DMS153 (cell line): ENCODE measurements around the gene RFC1.
"Not testable (repeated sequence)": the region's sequence is repeated elsewhere in the genome, so short reads cannot be mapped to it uniquely, and the experiment has no call there.

Experiments used
- DNase-seq: peaks from one replicate; lab custom pipeline; 2025; lab: John Stamatoyannopoulos, UW

The RFC1 gene

DNA sequence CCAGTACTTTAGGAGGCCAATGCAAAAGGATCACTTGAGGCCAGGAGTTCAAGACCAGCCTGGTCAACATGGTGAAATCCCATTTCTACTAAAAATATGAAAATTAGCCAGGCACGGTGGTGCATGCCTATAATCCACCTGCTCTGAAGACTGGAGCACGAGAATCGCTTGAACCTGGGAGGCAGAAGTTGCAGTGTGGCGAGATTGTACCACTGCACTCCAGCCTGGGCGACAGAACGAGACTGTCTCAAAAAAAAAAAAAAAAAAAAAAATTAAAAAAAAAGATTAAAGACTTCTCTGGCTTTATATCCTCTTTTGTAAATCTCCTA is 13.0 kb downstream of the RFC1 start:
- DNase-seq, result not testable (repeated sequence)

DNA sequence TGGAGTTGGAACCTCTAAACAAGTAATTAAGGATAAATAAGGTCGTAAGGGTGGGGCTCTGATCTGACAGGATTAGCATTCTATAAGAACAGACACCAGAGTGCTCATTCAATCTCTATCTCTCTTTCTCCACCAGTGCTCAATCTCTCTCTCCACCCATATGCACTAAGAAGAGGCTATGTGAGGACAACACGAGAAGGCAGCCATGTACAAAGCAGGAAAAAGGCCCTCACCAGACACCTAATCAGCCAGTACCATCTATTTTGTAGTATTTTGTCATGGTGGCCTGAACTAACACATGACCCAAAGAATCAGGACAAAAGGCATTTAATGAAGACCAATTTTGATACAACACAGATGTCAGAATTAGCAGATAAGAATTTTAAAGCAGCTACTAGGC is 16.8 kb downstream of the RFC1 start:
- DNase-seq, result no peak

DNA sequence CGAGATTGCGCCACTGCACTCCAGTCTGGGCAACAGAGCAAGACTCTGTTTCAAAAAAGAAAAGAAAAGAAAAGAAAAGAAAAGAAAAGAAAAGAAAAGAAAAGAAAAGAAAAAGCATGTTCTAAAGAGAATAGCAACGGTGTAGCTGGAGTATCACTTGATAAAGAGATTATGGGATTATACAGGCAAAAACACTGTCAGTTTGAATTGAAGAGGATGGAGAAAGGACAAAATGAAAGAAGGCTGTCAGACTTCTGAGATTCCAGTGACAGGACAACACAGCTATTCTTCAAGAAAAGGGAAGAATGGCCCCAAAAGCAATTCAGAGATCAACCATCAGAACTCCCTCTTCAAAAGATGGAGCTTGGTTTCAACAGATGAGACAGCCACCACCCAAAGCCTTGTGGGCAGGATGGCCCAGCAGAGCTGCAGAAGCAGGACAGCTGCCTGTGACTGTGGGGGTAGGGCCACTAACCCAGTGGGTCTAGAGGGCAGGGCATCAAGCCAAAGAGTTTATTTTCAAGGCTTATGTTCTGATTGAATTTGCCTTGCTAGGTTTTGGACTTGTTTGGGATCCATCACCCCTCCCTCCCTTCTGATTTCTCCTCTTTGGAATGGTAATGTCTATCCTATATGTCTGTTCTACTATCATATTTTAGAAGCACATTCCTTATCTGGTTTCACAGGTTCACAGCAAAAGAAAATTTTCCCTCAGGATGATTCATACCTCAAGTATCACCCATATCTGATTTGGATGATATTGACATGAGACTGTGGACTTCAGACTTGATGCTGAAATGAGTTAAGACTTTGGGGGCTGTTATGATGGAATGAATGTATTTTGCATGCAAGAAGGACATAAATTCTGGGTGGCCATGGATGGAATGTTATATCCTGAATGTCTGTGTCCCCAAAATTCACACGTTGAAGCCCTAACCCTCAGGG is 17.5 kb downstream of the RFC1 start:
- no peak for DNase-seq

DNA sequence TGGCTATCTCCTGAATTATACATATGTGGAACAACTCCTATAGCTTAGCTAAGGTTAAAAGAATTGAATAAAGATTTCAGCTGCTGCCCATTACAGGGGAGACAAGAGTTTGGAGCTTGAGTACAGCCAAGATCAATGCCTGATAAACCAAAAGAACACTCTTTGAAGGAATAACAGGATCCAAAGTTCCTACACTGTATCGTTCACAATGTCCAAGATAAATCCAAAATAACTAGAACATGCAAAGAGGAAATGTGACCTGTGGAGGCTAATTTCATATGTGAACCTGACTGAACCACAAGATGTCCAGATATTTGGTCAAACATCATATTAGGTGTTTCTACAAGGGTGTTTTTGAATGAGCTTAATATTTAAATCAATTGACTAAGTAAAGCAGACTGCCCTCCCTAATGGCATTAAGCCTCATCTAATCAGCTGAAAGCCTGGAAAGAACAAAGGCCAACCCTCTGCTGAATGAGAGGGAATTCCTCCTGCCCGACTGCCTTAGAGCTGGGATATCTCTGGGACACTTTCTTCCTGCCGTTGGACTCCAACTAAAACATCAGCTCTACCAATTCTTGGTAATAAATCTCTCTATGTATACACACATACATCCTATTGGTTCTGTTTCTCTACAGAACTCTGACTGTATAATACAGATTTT is 19.2 kb downstream of the RFC1 start:
- DNase-seq, result no peak

DNA sequence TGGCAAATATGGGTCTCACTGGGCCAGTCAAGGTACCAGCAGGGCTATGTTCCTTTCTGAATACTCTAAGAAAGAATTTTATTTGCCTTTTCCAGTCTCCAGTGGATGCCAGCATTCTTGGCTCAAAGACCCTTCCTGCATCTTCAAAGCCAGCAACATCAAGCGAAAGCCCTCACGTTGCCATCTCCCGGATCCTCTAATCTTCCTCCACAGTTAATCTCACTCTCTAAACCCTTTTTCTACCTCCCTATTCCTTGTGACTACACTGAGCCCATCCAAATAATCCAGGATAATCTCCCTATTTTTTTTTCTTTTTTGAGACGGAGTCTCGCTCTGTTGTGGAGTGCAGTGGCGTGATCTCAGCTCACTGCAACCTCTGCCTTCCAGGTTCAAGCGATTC is 23.4 kb downstream of the RFC1 start:
- no peak for DNase-seq

DNA sequence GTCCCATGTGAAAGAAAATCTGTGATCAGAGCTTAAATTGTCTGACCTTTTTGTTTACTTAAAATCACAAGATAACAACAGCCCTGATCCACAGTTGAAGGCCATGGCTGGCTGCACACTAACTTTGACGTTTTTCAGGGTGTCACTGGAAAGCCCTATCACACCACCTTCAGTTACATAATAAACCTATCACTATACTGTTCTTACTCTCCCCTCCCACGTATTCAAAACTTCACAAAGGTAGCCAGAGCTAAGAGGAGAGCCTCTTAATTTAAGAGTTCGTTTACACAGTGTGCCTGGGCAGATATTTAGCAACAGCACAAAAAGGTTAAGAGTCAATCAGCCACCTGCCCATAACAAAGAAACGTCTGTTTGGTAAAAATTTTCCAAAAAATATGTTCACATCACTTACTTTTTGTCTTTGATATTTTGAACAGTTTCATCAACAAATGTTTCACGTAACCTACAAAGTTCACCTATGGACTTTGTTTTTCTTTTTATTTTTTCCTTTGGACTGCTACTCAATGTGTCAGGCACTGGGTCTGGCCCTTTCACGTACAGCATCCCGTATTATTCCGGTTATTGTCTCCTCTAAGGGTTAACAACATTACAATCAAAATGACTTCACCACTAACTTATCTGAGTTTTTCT is 25.0 kb downstream of the RFC1 start:
- no peak for DNase-seq

DNA sequence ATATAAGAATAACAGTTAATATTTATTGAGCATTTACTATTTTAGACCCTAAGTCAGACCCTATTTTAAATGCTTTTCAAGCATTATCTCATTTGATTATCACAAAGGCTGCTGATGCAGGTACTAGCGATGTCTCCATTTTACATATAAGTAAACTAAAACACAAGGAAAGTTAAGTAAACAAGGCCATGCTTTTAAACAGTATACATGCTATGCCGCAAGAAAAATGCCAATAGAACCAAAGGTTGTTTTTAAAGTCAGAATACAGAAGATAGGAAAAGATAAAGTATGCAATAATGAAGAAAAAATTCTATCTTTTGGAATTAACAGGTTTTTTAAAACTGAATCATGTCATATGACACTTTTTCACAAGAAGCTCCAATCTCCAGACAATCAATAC is 26.2 kb downstream of the RFC1 start:
- no peak for DNase-seq

DNA sequence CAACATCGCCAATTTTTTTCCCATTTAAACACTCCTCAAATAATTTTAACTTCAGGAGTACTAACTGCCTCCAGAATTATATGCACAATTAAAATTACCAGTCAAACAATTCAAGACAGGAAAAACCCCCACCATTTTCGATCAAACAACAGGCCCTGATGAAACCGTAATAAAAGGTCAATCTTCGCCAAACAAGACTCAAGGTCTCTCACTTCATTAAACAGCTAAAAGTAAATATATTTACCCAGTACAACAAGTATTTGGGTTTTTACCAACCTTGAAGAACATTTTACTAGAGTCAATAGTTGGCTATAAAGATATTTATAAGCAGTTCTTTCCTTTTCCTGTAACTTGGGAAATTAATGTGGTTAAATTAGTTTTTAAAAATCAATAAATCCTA is 28.3 kb downstream of the RFC1 start:
- DNase-seq, result no peak

DNA sequence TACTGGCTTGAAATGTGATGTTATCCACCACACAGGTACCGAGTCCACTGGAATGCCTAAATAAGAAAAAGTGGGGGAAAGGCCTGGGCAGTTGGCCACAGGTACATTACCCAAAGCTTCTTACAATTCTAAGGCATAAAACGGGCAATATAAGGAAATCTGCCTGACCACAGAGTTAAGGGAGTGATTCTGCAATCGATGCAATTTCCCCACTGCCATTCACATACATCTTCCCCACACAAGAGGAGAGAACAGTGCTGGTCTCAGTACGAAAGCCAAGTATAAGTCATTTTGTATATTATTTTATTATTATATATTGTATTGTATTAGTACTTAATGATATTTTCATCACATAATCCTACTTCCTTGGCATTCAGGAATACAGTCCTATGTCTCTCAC is 30.6 kb downstream of the RFC1 start:
- DNase-seq, result no peak

DNA sequence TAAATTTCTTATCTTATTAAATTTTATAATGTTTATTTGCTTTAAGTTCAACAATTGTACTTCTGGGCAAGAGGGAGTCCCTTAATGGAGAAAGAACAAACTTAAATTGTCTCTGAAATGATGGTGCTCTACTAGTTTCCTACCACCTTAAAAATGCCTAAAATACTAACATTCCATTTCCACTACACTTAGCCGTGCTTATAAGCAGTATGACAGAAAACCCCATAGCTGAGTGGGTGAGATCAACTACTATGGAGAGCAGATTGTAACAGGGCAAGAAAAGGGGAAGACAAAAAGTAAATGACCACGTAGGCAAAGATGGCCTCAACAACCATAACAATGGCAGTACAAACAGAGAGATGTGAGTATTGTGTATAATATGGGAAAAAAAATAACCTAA is 35.0 kb downstream of the RFC1 start:
- no peak for DNase-seq

DNA sequence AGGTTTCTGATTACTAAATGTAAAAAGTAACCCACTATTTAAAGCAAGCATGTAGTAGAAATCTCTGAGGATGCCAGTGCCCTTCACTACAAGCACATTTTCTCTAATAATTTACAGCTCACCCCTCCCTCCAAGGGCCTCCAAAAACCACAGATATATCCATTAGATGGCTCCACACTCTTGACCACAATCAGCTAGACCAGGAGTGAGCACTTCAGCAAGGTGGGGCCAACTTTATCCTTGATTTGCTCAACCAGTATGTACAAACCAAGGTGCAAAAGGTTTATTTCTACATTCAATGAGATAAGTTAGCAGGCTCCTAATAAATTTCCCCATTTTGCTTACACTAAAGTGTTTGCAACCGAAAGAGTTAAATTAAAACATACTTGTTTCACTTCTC is 35.8 kb downstream of the RFC1 start:
- DNase-seq, result no peak

DNA sequence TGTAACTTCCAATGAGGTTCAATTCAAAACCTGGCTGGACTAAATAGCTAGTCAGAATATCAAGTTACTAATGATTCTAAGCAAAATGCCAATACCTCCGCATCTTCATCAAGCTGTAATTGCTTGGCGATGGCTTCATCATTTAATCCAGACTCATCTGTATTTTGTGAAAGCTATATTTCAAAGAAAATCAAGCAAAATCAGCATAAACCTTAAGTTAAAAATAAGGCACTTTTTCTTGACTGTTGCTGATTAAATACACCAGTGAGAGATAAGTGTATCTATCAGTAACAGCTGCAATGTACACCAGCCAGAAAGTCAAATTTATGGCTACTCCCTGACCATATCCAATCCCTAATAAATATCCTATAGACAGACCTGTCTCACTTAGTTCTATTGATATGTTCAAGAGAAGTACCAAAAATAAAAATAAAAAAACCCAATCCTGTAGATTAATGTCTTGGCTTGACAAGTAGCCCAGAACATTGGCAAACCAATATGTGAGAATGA is 39.6 kb downstream of the RFC1 start:
- DNase-seq, result no peak

DNA sequence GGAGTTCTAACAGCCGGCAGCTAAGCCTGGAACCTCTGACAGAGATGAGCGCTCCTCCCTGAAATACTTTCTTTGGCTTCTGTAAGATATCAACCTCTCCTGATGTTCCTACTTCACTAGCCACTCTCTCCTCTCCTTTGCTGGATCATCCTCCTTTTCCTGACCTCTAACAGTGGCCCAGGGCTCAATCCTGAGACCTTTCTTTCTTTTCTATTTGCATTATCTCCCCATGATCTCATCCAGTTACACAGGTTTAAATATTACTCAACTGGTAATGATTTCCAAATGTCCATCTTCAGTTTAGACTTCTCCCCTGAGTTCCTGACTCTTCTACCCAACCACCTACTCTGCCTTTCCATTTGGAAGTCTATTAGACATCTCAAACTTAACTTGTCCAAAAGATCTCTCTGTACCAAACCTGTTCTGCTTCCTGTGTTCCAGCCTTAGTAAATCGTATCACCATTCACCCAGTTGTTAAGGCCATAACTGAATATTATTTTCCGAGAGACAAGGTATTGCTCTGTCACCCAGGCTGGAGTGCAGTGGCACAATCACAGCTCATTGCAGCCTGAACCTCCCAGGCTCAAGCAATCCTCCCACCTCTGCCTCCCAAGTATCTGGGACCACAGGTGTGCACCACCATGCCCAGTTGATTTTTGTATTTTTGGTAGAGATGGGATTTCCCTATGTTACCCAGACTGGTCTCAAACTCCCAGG is 41.1 kb downstream of the RFC1 start:
- DNase-seq, result no peak

DNA sequence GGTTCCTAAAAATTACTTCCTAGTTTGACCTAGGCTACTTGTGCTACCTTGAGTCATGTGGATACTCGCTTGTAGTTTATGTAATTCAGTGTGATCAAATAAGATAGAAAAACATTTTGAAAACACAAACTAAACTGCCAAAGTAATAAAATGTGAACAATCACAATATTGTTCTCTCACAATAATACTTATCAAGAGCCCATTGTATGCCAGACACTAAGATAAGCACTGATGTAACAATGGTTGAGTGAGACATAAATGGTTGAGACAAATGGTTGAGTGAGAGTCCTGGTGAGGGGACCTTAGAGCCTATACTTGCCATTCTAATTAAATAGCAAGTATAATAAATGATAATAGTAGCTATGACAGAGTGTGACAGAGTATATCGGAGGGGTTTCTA is 41.7 kb downstream of the RFC1 start:
- no peak for DNase-seq

DNA sequence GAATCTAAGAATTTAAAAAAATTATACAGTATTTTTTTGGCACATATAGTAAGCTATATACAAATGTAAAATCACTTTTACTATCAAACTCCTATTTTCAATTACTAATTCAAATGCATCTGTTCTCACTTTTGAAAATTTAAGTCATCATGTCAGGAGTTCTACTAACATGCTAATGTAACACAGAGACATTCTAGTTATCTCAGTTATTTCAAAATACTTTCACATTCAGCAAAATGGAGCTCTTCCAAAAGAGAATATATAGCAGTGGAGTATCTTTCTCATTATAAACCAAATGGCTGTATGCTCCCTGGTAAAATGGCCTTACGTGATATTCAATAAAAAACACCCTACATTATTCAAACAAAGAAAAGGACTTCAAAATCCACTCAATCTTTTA is 42.3 kb downstream of the RFC1 start:
- DNase-seq, result no peak

DNA sequence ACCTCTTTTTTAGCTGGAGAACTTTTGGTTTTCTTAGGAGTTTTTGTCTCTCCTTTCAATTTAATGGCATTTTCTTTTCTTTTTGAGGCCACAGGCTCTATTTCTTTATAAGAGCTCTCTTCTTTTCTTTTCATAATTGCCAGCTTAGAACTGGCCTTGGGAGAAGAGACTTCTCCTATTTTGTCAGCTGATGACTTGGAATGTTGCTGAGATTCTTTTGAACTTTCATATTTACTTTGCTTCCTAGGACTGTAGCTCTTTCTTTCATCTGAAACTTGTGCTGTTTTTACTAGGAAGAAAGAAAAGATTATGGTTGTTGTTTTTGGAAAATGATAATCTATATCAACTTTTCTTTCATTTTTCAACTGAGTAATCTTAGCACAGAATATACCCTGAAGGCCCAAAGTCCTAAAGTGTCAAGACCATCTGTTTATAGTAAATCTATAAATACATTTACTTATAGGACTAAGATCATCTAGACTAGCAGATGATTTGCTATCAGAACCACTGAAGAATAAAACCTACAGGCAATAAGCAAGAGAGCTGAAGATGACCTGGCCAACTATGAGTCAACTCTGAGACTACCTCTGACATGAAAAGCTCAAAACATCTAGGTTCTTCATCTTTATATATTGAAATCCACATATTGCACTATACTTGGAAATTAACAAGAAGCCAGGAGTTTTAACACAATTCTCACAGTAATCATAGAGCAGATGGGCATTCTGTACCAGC is 45.6 kb downstream of the RFC1 start:
- no peak for DNase-seq

DNA sequence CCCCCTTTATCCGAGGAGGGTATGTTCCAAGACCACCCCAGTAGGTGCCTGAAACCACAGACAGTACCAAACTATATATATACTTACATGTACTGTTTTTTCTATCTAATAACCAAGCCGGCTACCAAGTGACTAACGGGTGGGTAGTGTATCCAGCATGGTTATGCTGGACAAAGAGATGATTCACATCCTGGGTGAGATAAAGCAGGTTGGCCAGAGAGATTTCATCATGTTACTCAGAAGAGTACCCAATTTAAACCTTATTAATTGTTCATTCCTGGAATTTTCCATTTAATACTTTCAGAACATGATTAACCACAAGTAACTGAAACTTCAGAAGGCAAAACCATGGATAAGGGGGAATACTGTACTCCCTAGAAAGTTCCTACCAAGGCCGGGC is 46.5 kb downstream of the RFC1 start:
- DNase-seq, result no peak

DNA sequence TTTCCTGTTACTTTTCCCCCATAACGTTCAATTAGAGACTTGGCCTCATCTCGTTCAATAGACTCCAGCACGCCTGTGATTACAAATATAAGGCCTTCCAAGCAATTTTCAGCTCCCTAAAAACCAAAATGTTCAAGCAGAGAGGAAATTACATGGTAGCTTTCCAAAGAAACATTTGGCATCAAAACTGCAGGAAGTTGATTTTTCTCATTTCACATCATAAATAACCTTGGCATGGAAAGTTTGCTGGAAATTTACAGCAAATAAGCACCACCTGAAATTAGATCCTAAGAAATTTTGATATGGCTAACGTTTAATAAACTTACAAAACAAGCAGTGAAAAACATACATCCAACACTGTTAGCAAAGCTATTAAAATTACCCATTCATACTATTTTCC is 53.3 kb downstream of the RFC1 start:
- DNase-seq, result no peak

DNA sequence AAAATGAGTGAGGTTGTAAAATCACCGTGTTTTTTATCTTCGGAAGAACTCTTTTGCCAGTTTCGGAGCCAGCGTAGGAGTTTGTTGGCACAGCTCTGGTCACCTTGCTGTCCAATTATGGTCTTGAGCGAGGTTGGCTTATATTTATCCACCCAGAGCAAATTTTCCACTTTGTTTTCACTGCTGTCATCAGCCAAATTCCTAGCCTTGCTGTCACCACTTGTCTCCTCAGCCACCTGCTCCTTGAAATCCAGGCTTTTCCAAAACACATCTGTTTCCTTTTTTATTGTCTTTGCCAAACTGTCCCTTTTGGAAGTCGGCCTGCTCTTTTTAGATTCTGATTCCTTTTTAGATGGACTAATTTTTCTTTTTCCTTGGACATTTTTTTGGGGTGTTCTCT is 57.6 kb downstream of the RFC1 start:
- DNase-seq, result no peak

DNA sequence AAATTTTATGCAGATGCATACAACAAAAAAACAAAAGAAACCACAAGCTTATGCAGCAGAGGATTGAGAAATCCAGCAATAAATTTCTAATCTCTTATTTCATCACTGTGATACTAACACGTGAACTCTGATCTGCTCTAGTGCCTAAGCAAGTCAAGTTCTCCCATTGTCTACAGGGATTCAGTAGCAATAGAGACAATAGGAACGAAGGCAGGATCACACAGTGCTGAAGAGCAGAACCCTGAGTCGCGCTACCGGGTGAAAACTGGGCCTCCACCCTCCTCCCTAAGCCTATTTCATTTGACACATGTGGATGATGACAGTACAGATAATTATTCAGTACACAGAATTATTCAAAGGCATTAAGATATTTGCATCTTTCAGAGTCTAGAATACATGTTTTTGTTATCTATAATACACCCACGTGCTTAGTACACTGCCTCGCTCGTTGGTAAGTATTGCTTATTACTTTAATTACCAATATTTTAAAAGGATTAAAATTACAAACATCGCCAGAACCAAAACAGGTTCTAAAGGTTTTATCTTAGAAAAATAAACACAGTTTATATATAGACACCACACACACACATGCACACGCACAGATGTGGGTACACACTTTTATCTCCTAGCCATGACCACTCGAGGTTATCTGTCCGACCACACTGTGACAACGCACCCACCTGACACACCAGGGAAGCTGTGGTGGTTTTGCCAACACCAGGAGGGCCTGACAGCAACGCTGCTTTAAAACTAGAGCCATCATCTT is 60.1 kb downstream of the RFC1 start:
- no peak for DNase-seq

DNA sequence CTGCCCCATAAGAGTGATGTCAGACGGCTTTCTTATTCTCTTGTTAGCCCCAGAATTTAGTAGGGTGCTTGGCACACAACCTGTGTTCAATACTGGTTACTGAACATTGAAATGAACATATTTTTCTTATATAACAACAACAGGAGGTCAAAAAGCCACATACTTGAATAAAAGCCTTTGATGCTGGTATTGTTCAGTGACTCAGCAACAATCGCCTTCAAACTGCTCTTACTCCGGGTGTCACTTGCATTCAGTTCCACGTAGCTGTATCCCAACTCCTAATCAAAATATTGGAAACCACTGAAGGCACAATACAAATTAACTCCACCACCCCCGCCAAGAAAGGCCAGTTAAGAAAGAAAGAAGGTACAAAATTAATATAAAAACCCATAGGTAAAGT is 61.5 kb downstream of the RFC1 start:
- DNase-seq, result no peak
